ENCODE data around the gene CIBAR2.

Gene CIBAR2

GRCh38 chr16:85144026-85144915, 32.0 kb upstream of the CIBAR2 start:
- DNase-seq = no peak

- DNase-seq = no peak
Observed at GRCh38 chr16:85142771-85143211, 30.5 kb upstream of the CIBAR2 start.

- no peak for DNase-seq
Observed at GRCh38 chr16:85142129-85142513, 29.8 kb upstream of the CIBAR2 start.

GRCh38 chr16:85141491-85142128, 29.3 kb upstream of the CIBAR2 start:
- no peak for DNase-seq

GRCh38 chr16:85140455-85141012, 28.3 kb upstream of the CIBAR2 start:
- no peak for DNase-seq

- DNase-seq = no peak
Observed at GRCh38 chr16:85139881-85140339, 27.6 kb upstream of the CIBAR2 start.

- DNase-seq = no peak
Observed at GRCh38 chr16:85138825-85139627, 26.8 kb upstream of the CIBAR2 start.

GRCh38 chr16:85138073-85138824, 26.0 kb upstream of the CIBAR2 start:
- DNase-seq = no peak

GRCh38 chr16:85137323-85138072, 25.2 kb upstream of the CIBAR2 start:
- DNase-seq = no peak

GRCh38 chr16:85136702-85137322, 24.5 kb upstream of the CIBAR2 start:
- DNase-seq = no peak

- no peak for DNase-seq
Observed at GRCh38 chr16:85136213-85136701, 24.0 kb upstream of the CIBAR2 start.

GRCh38 chr16:85134789-85135142, 22.5 kb upstream of the CIBAR2 start:
- no peak for DNase-seq

- DNase-seq = no peak
Observed at GRCh38 chr16:85134076-85134788, 22.0 kb upstream of the CIBAR2 start.

GRCh38 chr16:85133290-85133599, 21.0 kb upstream of the CIBAR2 start:
- no peak for DNase-seq

GRCh38 chr16:85132456-85133289, 20.4 kb upstream of the CIBAR2 start:
- DNase-seq = no peak

GRCh38 chr16:85130705-85131028, 18.4 kb upstream of the CIBAR2 start:
- DNase-seq = no peak

GRCh38 chr16:85129876-85130704, 17.8 kb upstream of the CIBAR2 start:
- no peak for DNase-seq

- DNase-seq = no peak
Observed at GRCh38 chr16:85128079-85128837, 16.0 kb upstream of the CIBAR2 start.

All from activated CD8-positive, alpha-beta memory T cell treated with anti-CD3 and anti-CD28 coated beads, Interleukin-2, amount 50 U/mL, for 48 hours (primary cell).